Stimulated activated CD8-positive, alpha-beta memory T cell treated with anti-CD3 and anti-CD28 coated beads, Interleukin-7, amount 100 ng/mL, for 48 hours (primary cell): ENCODE data around the gene PTPRN2.
"Not testable (repeated sequence)": the region's sequence is repeated elsewhere in the genome, so short reads cannot be mapped to it uniquely, and the experiment has no call there.

ENCODE experiments used
- DNase-seq, 2 donors: peaks; one replicate each; pipeline ENCODE4 v3.0.0-alpha.2; 2020; ENCODE audit warnings: low read depth in 1 of 2; ENCODE audit errors: extremely low read depth in 1 of 2

Gene PTPRN2

DNA sequence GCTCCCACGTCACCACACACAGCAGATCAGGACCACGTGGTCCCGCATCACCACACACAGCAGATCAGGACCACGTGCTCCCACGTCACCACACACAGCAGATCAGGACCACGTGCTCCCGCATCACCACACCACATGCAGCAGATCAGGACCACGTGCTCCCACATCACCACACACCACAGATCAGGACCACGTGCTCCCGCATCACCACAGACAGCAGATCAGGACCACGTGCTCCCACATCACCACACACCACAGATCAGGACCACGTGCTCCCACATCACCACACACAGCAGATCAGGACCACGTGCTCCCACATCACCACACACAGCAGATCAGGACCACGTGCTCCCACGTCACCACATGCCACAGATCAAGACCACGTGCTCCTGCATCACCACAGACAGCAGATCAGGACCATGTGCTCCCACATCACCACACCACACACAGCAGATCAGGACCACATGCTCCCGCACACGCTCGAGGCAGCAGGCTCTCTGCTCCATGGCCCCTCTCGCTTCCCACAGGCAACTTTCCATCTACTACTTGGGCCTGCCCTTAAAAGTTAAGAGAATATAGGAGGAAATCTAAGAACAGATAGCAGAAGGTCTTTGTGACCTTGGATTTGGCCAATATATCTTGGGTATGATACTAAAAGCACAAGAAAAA lies 1024.0 kb downstream of the PTPRN2 start:
- DNase-seq = not testable (repeated sequence)

DNA sequence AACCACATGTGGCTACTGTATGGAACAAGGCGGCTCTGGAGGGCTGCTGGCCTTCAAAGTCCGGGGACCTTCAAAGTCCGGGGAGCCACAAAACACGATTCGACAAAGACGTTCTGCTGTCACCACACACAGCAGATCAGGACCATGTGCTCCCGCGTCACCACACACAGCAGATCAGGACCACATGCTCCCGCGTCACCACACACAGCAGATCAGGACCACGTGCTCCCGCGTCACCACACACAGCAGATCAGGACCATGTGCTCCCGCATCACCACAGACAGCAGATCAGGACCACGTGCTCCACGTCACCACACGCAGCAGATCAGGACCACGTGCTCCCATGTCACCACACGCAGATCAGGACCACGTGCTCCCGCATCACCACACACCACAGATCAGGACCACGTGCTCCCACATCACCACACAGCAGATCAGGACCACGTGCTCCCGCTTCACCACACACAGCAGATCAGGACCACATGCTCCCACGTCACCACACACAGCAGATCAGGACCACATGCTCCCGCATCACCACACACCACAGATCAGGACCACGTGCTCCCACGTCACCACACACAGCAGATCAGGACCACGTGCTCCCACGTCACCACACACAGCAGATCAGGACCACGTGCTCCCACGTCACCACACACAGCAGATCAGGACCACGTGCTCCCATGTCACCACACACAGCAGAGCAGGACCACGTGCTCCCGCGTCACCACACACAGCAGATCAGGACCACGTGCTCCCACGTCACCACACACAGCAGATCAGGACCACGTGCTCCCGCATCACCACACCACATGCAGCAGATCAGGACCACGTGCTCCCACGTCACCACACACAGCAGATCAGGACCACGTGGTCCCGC lies 1024.9 kb downstream of the PTPRN2 start:
- DNase-seq = not testable (repeated sequence)

DNA sequence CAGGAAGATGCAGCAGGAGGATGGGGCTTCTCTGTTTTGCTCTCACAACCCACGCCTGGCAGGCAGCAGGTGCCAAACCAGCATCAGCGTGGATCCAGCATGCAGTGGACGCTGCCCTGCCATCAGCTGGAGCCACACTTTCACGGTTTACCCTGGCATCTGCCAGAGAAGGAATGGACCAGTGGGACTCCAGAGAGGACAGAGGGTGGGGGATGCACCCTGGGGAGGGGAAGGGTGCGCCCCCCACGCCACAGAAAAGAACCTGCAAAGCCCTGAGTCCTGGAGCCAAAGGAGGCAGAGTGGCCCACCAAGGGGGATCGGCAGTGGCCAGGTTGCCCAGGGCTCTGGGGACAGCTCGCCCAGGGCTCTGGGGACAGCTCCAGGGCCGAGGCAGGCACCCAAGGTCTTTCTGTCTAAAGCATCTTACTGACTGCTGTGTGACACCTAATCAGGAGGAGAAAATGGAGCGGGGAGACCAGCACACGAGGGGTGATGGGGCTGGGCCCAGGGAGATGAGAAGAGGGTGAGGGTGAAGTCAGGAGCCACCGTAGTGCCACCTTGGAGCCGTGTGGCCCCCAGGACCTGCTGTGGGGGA lies 1025.7 kb downstream of the PTPRN2 start:
- DNase-seq = no peak

DNA sequence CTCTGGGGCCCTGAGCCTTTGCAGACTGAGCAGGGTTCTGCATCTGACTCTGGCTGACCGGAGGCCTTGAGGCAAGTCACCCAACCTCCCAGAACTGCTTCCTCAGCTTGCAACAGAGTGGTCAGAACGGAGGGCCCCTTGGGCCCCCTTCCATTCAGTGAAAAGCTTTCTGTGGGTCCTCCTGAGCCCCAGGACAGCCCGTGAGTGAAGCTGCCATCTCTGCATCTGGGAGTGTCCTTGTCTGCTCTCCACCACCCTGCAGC lies 1026.2 kb downstream of the PTPRN2 start:
- no peak for DNase-seq

DNA sequence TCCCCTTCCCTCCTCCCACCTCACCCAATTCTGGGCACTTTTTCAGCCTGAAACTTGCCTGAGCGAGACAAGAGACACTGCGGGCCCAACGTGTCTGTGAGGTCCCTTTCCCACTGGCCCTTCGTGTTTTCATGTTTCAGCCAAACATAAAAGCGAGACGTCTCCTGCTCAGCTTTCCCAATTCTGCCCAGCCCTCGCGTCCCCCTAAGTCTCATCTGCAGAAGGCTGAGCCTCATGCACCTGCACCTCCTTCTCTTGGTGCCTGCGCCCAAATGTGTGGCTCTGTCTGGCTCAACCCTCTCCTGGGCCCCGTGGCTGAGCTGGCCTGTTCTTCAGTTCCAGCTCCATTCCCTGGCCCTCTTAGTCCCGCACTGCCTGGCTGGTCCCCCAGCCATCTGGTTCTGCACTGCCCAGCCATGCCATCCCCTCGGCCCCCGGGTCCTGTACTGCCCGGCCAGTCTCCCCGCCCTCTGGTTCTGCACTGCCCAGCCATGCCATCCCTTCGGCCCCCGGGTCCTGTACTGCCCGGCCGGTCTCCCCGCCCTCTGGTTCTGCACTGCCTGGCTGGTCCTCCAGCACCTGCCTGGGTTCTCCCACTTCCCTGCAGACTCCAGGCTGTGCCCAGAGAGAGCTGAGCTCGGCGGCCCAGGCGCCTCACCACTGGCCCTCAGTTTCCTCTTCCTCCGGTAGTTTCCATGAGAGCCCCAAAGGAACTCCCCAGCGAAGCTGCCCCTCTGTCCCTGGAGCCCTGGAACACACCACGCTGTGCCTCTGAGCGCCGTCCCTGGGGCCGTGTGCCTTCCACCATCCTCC lies 1026.7 kb downstream of the PTPRN2 start:
- DNase-seq = no peak

DNA sequence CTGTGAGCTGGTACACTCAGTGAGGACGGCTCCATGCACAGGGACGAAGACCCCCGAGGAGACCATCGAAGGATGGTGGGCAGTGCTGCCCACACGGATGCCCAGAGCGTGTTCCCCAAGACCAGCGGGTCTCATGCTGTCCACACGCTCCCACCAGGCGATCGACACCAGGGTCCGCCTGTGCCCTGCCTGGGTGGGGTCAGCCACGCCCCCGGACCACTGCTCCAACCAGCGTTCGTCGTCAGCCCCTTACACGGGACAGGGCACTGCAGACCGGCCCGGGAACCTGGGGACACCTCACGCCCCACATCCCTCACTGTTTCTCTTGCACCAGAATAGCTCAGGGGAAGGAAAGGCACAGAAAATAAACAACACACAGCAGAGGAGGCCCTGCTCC lies 1027.4 kb downstream of the PTPRN2 start:
- DNase-seq = no peak

DNA sequence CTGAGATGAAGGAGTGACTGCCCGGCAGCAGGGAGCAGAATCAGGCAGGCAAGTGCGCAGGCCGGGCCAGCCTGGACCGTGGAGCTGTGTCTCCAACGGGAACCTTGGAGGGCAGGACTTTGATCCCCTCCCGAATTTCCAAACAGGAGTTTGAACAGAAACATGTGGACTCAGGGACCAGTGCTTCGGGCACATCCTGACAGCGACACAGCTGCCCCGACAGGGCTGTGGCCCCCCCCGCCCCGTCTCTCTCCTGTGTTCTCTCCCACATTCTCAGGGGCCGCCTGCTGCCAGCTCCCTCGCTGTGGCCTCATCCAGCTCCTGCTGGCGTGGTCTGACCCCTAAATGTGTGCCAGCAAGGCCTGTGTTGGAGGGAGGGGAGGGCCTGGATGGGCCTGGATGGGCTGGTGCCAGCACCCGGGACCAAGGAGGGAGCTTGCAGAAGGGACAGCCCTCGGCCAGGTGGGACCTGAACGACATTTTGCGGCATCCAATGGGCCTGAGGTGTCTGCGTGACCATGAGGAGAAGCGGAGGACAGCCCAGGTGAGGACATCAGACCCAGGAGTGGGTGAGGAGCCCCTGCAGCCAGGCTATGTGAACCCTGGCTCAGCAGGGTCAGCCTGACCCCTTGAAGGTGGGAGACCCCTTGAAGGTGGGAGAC lies 1027.9 kb downstream of the PTPRN2 start:
- DNase-seq = no peak

DNA sequence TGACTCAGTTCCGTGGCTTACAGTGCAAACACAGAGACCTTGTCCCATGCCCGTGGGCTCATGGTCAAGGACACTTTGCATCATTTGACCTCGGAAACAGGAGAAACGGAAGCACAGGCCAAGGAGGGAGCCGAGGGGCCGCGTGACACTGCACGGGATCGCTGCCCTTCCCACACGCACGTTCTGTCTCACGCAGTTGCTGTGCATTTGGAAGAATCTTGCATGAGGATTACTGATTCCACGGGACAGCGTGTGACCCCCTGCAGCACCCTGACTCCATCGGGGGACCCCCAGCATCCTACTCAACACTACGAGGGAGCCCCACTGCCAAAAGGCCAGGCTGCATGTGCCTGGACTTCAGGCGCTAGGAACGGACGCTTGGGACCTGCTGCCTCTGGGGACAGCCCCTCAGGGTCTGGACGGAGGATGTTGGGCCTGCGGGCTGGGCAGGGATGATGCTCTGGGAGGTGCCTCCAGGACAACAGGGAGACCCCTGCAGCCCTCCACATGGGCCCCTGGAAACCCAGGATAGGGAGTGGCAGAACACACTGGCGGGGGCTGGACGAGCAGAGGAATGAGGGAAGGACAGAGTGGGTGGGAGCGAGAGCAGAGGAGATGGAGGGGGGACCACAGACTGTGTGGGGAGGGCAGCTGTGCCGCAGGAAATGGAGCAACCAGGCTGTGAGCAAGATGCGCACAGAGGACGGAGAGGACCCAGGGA lies 1028.6 kb downstream of the PTPRN2 start:
- DNase-seq = no peak

DNA sequence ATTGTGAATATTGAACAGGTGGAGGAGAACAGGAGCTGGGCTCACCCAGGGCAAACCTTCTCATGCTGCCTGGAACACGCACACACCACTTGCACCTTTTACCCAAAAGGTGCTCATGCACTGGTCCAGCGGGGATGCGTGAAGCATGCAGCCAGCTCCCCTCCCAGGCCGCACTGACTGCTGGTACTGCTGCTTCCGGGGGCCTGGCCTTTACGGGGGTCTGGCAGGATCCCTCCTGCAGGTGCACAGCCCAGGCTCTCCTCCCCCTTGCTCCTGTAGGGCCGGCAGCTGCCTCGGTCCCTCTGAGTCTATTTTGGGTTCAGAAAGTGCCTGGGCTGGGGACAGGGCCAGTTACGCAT lies 1029.1 kb downstream of the PTPRN2 start:
- no peak for DNase-seq

DNA sequence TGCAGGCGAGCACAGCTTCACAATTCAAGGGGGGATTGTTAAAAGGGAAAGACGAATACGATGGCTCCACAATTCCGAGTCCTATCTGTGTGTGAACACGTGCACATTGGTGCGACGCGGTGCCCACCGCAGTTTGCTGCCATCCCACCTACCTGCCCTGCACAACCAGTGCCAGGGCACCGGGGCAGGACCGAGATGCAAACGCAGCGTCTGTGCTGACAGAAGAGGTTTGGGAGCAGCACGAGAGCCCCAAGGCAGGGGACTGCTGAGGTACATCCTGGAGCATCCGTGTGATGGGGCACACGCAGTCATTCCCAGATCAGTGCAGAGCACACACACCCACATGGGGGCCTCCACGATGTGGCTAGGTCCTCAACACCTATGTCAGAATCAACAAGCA lies 1029.6 kb downstream of the PTPRN2 start:
- no peak for DNase-seq

DNA sequence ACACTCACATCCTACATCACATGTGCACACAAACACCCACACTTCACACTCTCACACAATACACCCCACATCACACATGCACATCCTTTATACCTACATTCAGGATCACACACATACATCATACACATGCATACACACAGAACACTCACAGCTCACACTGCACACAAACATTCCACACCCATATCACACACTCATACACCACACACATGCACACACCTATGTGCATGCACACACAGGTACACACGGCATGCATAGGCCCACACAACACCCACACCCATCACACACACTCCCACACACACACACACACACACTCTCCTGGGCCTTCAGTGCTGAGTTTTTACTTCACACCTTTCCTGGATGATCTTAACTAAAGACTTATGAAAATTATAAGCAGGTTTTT lies 1030.4 kb downstream of the PTPRN2 start:
- DNase-seq = no peak

DNA sequence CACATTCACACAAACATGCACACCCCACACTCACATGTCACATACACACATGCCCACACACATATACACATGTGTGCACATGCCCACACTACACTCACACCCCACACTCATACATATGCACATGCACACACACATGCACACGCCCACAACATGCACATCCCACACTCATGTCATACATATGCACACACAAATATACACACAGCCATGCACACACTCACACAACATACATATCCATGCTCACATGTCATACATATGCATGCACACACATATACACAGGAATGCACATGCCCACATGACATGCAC lies 1031.0 kb downstream of the PTPRN2 start:
- no peak for DNase-seq

DNA sequence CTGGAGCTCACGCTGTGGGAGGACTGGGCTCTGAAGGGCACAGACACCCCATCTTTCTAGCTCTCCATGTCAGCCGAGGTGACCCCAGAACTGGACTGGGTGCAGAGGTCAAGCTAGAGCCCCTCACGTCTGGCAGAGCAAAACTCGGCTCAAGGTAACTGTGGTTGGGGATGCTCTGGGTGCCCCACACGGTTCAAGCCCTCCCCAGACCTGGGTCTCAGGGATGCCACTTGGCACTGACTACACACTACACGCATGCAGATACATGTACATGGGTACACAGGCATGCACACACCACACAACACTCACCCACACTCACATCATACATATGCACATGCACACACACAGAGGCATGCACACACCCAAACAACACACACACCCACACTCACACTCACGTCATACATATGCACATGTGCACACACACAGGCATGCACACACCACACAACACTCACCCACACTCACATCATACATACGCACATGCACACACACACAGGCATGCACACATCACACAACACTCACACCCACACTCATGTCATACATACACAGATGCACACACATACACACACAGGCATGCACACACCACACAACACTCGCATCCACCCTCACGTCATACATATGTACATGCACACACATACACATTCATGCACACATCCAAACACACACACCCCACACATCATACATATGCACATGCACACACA lies 1031.5 kb downstream of the PTPRN2 start:
- DNase-seq = no peak

DNA sequence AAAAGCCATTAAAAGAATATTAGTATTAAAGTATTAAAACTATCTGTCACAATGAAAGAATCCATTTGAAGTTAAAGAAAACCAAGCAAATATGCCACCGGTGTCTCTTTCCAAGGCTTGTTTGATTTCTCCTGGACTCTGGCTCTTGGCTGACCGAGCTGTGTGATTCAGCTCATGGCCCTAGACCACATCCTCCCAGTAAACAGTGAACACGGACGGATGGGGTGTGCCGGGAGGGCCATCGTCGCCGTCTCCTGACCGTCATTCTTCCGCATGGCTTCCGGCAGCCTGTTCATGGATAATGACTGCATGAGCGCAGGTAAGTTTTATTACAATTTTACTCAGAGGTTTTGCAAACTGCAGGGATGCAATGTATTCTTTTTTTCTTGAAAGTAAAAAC lies 1032.3 kb downstream of the PTPRN2 start:
- DNase-seq = no peak

DNA sequence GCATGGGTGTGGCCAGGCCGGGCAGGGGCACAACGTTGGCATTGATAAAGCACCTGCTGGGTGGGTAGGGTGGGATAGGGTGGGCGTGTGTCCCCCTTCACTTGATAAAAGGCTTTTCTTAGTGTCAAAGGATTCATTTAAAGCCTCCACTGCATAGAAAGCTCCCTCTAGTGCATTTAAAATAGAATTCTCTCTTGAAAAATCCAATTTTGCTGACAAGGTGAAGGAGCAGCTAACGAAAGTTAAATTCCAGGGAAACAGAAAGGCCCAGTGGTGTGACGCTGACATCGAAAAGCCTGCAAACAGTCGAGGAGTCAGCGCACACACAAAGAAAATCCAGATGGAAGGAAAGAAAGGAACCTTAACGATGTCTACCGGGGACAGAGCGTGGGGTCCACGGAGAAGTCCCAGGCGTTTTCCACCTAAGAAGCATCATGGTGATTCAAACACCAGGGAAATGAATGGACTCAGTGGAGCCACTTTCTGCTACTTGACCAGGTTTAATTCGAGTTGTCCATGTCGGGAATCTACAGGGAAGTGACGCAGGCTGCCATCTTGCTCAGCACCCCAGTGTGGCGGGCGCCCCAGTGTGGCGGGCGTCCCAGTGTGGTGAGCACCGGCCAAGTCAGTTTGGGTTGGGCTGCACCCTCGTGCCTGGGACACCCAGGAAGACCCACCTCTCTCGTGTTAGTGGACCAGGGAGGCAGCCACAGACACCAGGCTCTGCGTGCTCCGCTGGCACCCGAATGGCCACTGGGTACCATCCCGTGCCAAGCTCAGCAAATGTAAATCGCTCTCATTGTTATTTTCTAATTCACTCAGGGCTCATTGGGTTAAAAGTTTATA lies 1033.0 kb downstream of the PTPRN2 start:
- no peak for DNase-seq

DNA sequence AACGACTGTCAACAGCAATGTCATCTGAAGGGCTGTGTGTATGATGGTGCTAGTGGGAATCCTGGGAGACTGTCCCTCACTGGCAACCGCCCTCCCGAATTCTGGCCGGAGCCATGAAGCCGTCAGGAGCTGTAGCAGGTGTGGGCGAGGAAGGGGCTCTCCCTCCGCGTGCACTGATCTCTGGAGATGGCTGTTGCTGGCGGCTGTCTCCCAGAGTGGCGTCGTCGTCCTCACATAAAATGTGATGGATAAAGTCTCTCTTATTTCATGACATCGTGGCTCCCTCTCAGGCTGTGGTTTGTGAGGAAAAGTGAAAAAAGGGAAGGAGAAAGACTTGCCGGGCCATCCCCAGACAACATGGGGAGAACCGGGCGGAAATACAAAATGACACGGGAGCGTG lies 1034.4 kb downstream of the PTPRN2 start:
- DNase-seq = no peak

DNA sequence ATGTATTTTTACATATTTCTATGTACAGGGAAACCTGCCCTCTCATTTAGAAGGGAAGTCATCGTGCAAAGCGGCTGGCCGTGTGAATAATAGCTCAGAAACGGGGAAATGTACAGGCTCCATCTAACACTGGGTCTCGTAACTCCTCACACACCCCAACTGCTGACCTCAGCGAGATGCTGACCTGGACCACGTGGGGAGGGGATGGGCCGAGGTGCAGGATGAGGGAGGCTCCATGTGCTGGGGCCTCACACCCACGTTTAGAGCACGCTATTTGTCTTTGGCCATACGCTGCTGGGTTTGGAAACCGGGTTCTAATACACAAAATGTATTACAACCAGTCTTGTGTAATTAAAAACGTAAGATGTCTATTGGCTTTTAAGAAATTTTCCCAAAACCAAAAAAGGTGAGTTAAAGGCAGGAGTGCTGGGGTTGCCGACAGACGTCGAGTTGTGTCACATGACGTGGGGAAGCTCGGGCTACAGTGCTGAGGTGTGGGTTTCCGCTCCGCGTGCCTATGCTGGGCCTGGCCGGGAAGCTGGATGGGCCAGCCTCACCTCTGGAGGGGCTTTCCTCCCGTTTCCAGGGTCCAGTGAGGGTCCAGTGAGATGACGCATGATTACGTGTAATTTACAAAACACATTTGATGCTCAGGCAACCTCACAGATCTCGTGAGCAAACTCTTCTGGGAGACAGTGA lies 1035.2 kb downstream of the PTPRN2 start:
- no peak for DNase-seq

DNA sequence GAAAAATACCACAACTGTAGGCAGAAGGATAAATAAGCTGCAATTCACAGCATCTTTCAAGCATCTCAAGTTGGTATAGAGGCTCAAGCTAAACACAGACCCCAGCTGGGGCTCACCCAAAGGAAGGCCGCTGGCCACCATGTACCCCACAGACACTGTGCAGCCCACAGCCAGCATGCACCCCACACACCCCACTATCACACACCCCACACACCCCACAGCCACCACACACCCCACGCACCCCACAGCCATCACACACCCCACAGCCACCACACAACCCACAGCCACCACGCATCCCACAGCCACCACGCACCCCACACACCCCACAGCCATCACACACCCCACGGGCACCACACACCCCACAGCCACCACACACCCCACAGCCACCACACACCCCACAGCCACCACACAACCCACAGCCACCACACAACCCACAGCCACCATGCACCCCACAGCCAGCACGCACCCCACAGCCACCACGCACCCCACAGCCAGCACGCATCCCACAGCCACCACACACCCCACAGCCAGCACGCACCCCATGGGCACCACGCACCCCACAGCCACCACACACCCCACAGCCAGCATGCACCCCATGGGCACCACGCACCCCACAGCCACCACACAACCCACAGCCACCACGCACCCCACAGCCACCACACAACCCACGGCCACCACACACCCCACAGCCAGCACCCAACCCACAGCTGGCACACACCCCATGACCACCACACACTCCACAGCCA lies 1036.1 kb downstream of the PTPRN2 start:
- DNase-seq = no peak
